ENCODE data around the gene SPHKAP. TPM values are rescaled to one million over a fixed set of nuclear protein-coding genes. Genes with fewer than 3 reads are reported as not detected.

Gene SPHKAP
- total RNA-seq, 2 experiments from 2014 or later, result not detected

DNA sequence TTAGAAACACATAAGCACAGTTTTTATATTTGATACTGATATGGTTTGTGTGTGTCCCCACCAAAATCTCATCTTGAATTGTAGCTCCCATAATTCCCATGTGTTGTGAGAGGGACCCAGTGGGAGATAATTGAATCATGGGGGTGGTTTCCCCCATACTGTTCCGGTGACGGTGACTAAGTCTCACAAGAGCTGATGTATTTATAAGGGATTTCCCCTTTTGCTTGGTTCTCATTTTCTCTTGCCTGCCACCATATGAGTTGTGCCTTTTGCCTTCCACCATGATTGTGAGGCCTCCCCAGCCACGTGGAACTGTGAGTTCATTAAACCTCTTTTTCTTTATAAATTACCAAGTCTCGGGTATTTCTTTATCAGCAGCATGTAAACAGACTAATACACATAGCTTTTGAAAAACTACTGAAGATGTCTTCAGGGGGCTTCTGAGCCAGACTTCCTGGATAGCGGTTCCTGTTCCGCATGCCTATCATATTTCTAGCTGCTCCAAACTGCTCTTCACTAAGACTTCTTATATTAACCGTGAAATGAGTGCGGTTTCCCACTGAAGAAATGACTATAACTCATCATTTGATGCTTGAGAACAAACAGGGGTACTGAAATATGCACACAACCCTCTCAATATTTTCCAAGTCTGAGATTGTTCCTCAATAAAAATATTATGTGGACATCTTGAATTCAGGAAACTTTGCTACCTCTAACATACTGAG, 75.8 kb downstream of the SPHKAP start:
- ChIA-PET CTCF (no interaction called here), POLR2A (no interaction called here)
- Histone ChIP-seq H3K4me3 (ENCODE audit: low read length) (no peak overlapping the region), H3K36me3 (ENCODE audit: insufficient read depth, low read length) (no peaks in the 10 kb centered on the region), H3K4me1 (ENCODE audit: insufficient read depth, low read length) (no peaks in the 10 kb centered on the region), H3K27ac (ENCODE audit: low read depth in 1 of 2, low read length in 2 of 2) (no peak overlapping the region), H3K27me3 (ENCODE audit: control insufficient read depth in 1 of 2, insufficient read depth in 2 of 2, low read length in 2 of 2) (no peaks in the 10 kb centered on the region), H3K9me3 (ENCODE audit: control insufficient read depth in 1 of 2, insufficient read depth in 1 of 2, low read length in 2 of 2) (peaks cover 4% of the 10 kb centered on the region in 2 experiments)
- no peak overlapping the region for H3K27ac Mint-ChIP-seq
- no peaks in the 10 kb centered on the region for H3K36me3 Mint-ChIP-seq (ENCODE audit: low read depth)
- ATAC-seq (ENCODE audit: poor library complexity) (no peak), DNase-seq (no peak)
- intact Hi-C loops (cut with DNase I, micrococcal nuclease), result no loop called here
- TF ChIP-seq, protein P1, sequence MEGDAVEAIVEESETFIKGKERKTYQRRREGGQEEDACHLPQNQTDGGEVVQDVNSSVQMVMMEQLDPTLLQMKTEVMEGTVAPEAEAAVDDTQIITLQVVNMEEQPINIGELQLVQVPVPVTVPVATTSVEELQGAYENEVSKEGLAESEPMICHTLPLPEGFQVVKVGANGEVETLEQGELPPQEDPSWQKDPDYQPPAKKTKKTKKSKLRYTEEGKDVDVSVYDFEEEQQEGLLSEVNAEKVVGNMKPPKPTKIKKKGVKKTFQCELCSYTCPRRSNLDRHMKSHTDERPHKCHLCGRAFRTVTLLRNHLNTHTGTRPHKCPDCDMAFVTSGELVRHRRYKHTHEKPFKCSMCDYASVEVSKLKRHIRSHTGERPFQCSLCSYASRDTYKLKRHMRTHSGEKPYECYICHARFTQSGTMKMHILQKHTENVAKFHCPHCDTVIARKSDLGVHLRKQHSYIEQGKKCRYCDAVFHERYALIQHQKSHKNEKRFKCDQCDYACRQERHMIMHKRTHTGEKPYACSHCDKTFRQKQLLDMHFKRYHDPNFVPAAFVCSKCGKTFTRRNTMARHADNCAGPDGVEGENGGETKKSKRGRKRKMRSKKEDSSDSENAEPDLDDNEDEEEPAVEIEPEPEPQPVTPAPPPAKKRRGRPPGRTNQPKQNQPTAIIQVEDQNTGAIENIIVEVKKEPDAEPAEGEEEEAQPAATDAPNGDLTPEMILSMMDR (IDR thresholded peaks at IDR 0.05), result no peak
- no peaks in the 10 kb centered on the region for H3K27me3 Mint-ChIP-seq
- H3K4me1 Mint-ChIP-seq (ENCODE audit: low read depth), result no peaks in the 10 kb centered on the region
- peaks cover 8% of the 10 kb centered on the region for H3K9me3 Mint-ChIP-seq
- H3K4me3 Mint-ChIP-seq, result no peak overlapping the region

DNA sequence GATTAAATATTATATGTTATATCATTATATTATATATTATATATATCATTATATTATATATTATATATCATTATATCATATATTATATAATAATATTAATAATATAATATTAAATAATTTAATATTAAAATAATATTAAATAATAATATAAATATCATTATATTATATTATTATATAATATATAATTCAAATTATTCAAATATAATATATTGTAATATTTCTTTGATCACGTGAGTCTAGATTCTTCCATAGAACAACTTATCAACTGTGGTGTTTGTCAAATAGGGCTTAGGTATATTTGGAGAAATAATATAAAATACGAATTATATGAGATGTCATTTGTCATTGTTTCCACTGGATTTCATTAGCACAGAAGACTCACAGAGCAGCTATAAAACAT, 77.3 kb downstream of the SPHKAP start:
- H3K4me1 ChIP-seq (ENCODE audit: insufficient read depth, low read length), result no peaks in the 10 kb centered on the region
- no peak overlapping the region for H3K4me3 Mint-ChIP-seq
- DNase-seq (no peak), ATAC-seq (ENCODE audit: poor library complexity) (no peak)
- no peak overlapping the region for H3K4me3 ChIP-seq (ENCODE audit: low read length)
- no peaks in the 10 kb centered on the region for H3K4me1 Mint-ChIP-seq (ENCODE audit: low read depth)
- no peak overlapping the region for H3K27ac ChIP-seq (ENCODE audit: low read depth in 1 of 2, low read length in 2 of 2)
- no peaks in the 10 kb centered on the region for H3K36me3 ChIP-seq (ENCODE audit: insufficient read depth, low read length)
- H3K27ac Mint-ChIP-seq, result no peak overlapping the region
- H3K9me3 Mint-ChIP-seq, result peaks cover 14% of the 10 kb centered on the region
- ChIA-PET POLR2A (no interaction called here), CTCF (no interaction called here)
- H3K36me3 Mint-ChIP-seq (ENCODE audit: low read depth), result no peaks in the 10 kb centered on the region
- no peaks in the 10 kb centered on the region for H3K27me3 ChIP-seq (ENCODE audit: control insufficient read depth in 1 of 2, insufficient read depth in 2 of 2, low read length in 2 of 2)
- H3K27me3 Mint-ChIP-seq, result no peaks in the 10 kb centered on the region
- intact Hi-C loops (cut with DNase I, micrococcal nuclease), result no loop called here
- TF ChIP-seq, protein P1 (IDR thresholded peaks at IDR 0.05), result no peak
- peaks cover 4 to 9% of the 10 kb centered on the region in 2 experiments for H3K9me3 ChIP-seq (ENCODE audit: control insufficient read depth in 1 of 2, insufficient read depth in 1 of 2, low read length in 2 of 2)

DNA sequence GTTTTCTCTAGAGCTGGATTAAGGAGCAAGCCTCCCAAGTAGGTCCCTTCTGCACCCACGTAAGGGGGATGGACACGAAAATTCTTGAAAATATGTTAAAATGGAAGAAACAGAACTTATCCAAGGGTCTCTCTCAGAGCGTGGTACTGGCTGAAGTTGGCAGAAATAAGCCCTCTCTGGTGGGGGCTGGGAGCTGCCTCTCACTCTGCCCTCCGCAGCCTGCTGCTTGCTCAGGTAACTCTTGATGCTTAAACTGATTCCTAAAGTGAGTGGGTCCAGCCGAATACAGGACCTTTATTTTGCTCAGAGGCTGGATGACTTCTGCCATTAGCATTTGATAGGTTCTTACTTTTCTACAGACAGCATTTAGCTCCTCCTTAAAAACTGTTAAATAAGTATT, 78.1 kb downstream of the SPHKAP start:
- intact Hi-C loops (cut with DNase I, micrococcal nuclease), result no loop called here
- POLR2A ChIA-PET, result no interaction called here
- Histone ChIP-seq H3K4me1 (ENCODE audit: insufficient read depth, low read length) (no peaks in the 10 kb centered on the region), H3K4me3 (ENCODE audit: low read length) (no peak overlapping the region), H3K9me3 (ENCODE audit: control insufficient read depth in 1 of 2, insufficient read depth in 1 of 2, low read length in 2 of 2) (peaks cover 9 to 10% of the 10 kb centered on the region in 2 experiments), H3K27ac (ENCODE audit: low read depth in 1 of 2, low read length in 2 of 2) (no peak overlapping the region), H3K27me3 (ENCODE audit: control insufficient read depth in 1 of 2, insufficient read depth in 2 of 2, low read length in 2 of 2) (no peaks in the 10 kb centered on the region), H3K36me3 (ENCODE audit: insufficient read depth, low read length) (no peaks in the 10 kb centered on the region)
- Mint-ChIP-seq H3K4me1 (ENCODE audit: low read depth) (no peaks in the 10 kb centered on the region), H3K36me3 (ENCODE audit: low read depth) (no peaks in the 10 kb centered on the region), H3K27me3 (no peaks in the 10 kb centered on the region), H3K9me3 (peaks cover 17% of the 10 kb centered on the region), H3K4me3 (no peak overlapping the region), H3K27ac (no peak overlapping the region)
- TF ChIP-seq, protein P1 (IDR thresholded peaks at IDR 0.05), result no peak
- no peak for DNase-seq
- no peak for ATAC-seq (ENCODE audit: poor library complexity)
- CTCF ChIA-PET, result no interaction called here
